Measurements from ENCODE around the gene CDC42BPA.

DNA sequence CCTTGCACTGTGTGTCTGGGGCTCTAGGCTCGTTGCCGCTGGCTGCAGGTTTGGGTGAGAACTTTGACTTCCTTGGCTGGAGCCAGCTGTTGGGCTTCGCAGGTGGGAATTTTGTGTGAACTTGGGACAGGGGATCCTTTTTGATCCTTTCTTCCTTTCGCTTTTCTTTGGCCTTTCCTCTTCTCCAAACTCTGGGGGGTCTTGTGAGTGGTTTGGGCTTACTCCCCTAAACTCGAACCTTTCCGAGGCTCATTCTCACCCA lies 377.6 kb downstream of the CDC42BPA start:
- no peak for TF ChIP-seq POLR2A (IDR thresholded peaks at IDR 0.05; ENCODE audit: control extremely low read depth in 1 of 2, low read depth in 2 of 2, low read length in 2 of 2)
- TF ChIP-seq KDM5A (IDR thresholded peaks at IDR 0.05; ENCODE audit: low read length) = no peak
- TF ChIP-seq, protein P1, sequence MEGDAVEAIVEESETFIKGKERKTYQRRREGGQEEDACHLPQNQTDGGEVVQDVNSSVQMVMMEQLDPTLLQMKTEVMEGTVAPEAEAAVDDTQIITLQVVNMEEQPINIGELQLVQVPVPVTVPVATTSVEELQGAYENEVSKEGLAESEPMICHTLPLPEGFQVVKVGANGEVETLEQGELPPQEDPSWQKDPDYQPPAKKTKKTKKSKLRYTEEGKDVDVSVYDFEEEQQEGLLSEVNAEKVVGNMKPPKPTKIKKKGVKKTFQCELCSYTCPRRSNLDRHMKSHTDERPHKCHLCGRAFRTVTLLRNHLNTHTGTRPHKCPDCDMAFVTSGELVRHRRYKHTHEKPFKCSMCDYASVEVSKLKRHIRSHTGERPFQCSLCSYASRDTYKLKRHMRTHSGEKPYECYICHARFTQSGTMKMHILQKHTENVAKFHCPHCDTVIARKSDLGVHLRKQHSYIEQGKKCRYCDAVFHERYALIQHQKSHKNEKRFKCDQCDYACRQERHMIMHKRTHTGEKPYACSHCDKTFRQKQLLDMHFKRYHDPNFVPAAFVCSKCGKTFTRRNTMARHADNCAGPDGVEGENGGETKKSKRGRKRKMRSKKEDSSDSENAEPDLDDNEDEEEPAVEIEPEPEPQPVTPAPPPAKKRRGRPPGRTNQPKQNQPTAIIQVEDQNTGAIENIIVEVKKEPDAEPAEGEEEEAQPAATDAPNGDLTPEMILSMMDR (IDR thresholded peaks at IDR 0.05; ENCODE audit: control extremely low read depth in 1 of 3, insufficient read depth in 1 of 3, low read depth in 1 of 3, low read length in 3 of 3) = no peak
- no peak for TF ChIP-seq CREB1 (IDR thresholded peaks at IDR 0.05)
- no peak for TF ChIP-seq TCF12 (IDR thresholded peaks at IDR 0.05; ENCODE audit: low read depth, low read length)
- no peak for TF ChIP-seq GABPA (IDR thresholded peaks at IDR 0.05; ENCODE audit: borderline replicate concordance, insufficient read depth, low read length)
- no peak for TF ChIP-seq EZH2 (IDR thresholded peaks at IDR 0.05; ENCODE audit: low read depth, low read length, severe bottlenecking)
- no peak for TF ChIP-seq E2F6 (IDR thresholded peaks at IDR 0.05)
- TF ChIP-seq MAFK (IDR thresholded peaks at IDR 0.05; ENCODE audit: low read depth, low read length) = no peak
- TF ChIP-seq CHD7 (IDR thresholded peaks at IDR 0.05; ENCODE audit: insufficient replicate concordance, low read length) = no peak
- no peak for TF ChIP-seq NRF1 (IDR thresholded peaks at IDR 0.05; ENCODE audit: low read depth, low read length)
- no peak for TF ChIP-seq ASH2L (IDR thresholded peaks at IDR 0.05; ENCODE audit: low read length)
- no peak for TF ChIP-seq JUN (IDR thresholded peaks at IDR 0.05; ENCODE audit: low read depth, low read length)
- TF ChIP-seq KDM1A (IDR thresholded peaks at IDR 0.05; ENCODE audit: borderline replicate concordance, low read length) = no peak

Data from H1 (cell line).